ENCODE measurements around the gene NSUN5.
A peak's percentile ranks its signal among the peaks of the same experiment; 100 is the strongest.
"Not testable (repeated sequence)": the region's sequence is repeated elsewhere in the genome, so short reads cannot be mapped to it uniquely, and the experiment has no call there.

The NSUN5 gene

GRCh38 chr7:73308665-73309214 lies at the start of gene NSUN5:
Gene NSUN5 (minus strand): TSS chr7:73308826. CDS start chr7:73308790, 36 bp downstream.
- peak; percentile 62 for DNase-seq

DNA sequence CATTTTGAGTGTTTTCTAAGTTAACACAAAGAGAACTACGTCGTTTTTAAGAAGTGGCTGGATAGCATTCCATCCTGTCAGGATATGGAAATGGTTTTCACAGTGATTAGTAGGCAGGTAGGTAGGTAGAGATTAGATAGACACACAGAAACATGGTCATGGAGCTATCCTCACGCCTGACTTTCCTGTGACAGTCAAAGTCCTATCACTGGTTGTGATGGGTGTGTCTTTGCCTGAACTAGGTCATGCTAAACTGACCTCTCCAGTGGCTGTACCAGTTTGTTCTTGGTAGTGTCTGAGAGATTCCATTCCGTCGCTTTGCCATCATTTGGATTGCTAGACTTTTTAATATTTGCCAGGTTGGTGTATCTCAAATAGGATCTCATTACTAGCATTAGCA lies 47.5 kb upstream of the NSUN5 start:
- no peak for DNase-seq

GRCh38 chr7:73354821-73355220 lies 46.2 kb upstream of the NSUN5 start:
- DNase-seq: no peak

GRCh38 chr7:73354196-73354595 lies 45.6 kb upstream of the NSUN5 start:
- no peak for DNase-seq

DNA sequence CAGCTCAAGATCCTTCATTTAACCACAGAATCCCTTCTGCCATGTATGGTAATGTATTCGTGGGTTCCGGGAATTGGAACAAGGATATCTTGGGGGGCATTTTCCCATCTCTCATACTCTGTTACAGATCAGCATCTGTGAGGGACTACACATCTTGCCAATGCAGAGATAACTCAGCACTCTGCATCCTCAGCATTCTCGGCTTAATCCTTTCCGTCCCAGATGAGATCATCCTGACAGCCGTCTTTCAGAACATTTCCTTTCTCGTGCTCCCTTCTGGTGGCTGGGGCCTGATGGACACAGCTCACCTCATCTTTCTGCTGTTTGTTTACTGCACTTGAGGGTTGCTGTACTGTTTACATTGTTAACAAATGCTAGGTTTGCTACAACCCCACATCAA lies 44.6 kb upstream of the NSUN5 start:
- no peak for DNase-seq

GRCh38 chr7:73352784-73353183 lies 44.2 kb upstream of the NSUN5 start:
- DNase-seq: no peak

- no peak for DNase-seq
Observed at GRCh38 chr7:73351447-73352167, 43.0 kb upstream of the NSUN5 start.

DNA sequence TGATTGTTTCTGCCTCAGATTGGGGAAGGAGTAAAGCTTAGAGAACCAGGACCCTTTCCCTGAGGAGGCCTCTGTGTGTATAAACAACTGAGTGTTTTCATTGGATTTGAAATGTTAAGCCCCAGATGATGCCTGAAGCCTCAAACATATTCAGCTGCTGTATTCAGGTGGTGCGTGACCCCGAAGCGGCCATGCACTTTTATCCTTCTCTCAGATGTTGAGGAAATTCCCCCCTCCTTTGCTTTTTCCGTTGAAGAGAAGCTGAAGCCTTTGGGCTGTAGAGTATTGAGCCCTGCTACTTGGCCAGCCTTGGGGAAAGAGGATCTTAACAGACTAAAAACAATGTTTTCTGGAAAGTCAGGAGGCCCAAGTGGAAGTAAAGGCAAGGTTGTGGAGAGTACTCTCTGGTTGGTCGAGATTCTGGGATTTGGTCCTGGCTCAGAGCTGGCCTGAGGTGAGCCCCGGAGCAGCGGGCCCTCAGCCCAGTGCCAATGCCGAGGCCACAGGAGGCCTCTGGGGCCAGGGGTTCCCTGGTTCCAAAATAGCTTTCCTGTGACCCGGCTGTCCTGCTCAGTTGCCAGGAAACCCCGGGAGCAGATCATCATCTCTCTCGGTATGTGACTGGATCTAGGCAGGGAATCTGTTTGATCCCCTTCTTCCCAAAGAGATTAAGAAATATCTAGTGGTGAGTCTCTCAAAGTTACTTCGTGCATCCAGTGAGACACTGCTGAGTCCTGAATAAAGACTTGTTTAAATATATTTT lies 41.9 kb upstream of the NSUN5 start:
- DNase-seq: no peak

GRCh38 chr7:73349763-73350162 lies 41.1 kb upstream of the NSUN5 start:
- no peak for DNase-seq

GRCh38 chr7:73345951-73346350 lies 37.3 kb upstream of the NSUN5 start:
- DNase-seq: no peak

GRCh38 chr7:73345538-73345937 lies 36.9 kb upstream of the NSUN5 start:
- DNase-seq: no peak

DNA sequence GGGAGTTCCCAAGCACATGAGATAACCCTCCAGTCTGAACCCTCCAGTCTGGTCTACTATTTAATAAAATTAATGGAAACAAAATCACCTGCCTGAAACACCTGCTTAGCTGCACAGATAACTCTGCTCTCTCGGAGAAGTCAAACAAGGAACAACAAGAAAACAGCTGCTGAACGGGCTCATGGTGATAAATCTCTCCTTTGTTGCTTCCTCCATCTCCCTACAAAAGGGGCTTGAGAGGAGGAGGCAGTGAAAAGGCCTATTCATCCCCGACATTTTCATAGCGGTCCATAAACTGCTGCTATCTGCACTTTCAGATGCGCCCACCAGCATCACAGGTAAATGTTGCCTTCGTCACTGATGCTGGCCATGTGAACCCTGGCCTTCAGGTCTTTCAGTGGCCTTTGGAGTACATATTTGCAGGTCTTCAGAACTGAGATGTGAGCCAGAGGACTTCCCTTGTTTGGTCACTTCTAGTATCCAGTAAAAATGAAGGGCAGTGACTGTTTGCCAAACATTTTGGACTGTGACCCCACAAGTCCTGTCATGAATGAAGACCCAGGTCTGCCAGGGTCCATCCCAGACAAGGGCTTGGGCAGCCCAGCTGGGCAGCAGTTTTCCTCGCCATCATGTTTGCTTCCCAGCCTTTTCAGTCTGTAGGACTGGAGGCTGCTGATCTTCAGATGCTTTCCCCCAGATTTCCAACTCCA lies 35.2 kb upstream of the NSUN5 start:
- no peak for DNase-seq

- peak; percentile 59 for DNase-seq
Observed at GRCh38 chr7:73342645-73343044, 34.0 kb upstream of the NSUN5 start.

DNA sequence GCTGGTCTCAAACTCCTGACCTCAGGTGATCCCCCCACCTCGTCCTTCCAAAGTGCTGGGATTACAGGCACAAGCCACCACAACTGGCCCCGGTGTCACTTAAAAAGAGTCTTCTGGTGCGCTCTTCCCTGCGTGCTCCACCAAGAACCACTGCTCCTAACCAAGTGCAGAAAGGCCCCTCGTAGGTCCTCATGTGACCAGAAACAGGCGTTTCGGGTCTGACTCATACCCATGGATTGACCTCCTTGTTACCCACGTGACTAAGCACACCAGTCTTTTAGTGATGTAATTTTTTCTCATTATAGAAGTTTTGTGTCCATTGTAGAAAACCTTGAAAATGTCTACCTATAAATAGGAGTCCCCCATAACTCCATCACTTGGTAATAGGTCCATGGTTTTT lies 33.3 kb upstream of the NSUN5 start:
- peak; percentile 74 for DNase-seq

GRCh38 chr7:73340514-73340913 lies 31.9 kb upstream of the NSUN5 start:
- DNase-seq: no peak

DNA sequence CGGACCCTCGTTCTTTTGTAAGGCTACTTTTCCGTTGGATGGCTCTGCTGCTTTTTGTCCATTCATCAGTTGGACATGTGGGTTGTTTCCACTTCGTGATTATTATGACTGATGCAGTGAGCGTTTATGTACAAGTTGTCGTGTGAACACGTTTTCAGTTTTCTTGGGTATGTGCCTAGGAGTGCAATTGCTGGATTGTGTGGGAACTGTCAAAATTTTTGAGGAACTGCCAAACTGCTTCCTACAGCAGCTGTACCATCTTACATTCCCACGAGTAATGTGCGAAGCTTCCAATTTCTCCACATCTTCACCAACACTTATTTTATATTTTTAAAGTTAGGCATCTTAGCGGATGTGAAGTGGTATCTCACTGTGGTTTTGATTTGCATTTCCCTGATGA lies 29.7 kb upstream of the NSUN5 start:
- peak; percentile 21 for DNase-seq

GRCh38 chr7:73332447-73332846 lies 23.8 kb upstream of the NSUN5 start:
- DNase-seq: no peak

GRCh38 chr7:73330772-73331171 lies 22.1 kb upstream of the NSUN5 start:
- DNase-seq: no peak

DNA sequence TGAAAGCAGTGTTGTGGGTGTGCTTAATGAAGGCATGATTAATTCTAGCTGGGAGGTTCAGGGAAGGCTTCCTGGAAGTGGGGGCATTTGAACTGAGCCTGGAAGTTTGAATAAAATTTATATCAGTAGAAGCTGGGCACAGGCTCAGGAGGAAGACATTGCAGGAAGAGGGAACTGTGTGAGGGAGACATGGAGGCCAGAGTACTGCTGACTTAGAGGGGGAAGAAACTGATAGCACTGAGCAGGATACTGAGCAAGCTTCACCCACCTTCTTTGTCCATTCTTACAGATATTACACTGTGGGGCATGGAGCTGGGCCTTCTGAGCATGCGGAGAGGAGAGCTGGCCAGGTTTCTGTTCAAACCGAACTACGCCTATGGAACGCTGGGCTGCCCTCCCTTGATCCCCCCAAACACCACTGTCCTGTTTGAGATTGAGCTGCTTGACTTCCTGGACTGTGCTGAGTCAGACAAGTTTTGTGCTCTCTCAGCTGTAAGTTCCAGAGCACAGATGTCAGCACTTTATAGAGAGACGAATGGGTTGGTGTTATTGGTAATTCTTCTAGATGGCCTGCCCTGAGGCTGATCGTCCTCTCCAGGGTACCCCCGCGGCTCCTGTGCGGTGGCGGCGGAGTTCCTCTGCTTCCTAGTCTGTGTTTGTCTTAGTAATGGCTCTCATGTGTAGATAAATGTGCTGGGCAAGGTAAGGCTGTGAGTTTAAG lies 21.4 kb upstream of the NSUN5 start:
- DNase-seq: peak; percentile 53

- DNase-seq: no peak
Observed at GRCh38 chr7:73328696-73329095, 20.1 kb upstream of the NSUN5 start.

- DNase-seq: not testable (repeated sequence)
Observed at GRCh38 chr7:73327922-73328321, 19.3 kb upstream of the NSUN5 start, which contains the start of the genes FKBP6 and TRIM50. Gene FKBP6 (plus strand): TSS chr7:73328161. CDS start chr7:73328429, 268 bp downstream. Gene TRIM50 (minus strand): TSS chr7:73328082. CDS start chr7:73324787, 3,295 bp downstream.

DNA sequence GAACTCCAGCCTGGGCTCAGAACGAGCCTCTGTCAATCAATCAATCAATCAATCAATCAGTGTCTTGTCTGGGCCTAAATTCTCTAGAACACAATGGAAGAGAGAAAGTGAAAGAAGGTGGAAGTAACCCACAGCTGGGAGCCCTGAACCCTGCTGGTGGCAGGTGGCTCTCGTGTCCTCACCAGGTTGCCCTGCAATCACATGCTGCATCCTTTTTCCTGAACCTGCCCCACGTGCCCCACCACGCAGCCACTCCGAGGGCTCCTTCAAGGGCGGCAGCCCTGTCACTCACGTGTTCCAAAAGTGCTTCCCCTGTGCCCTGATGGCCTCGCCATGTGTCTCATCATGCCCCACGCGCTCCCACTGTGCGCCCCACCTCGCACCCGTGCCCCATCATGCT lies 18.8 kb upstream of the NSUN5 start:
- not testable (repeated sequence) for DNase-seq

- DNase-seq: not testable (repeated sequence)
Observed at GRCh38 chr7:73325424-73325823, 16.8 kb upstream of the NSUN5 start.

Measured in fibroblast of skin of right biceps (primary cell).